Ureter (tissue), 1 donor: ENCODE measurements around the gene GALNT7. TPM values are rescaled to one million over a fixed set of nuclear protein-coding genes. Genes with fewer than 3 reads are reported as not detected.

ENCODE experiments used
- DNase-seq: peaks from one replicate; pipeline ENCODE4 v3.0.0-alpha.2; 2020; ENCODE audit warnings: low spot score
- total RNA-seq: library from RNA; stranded (reverse); gene quantifications from one replicate; pipeline ENCODE4 v1.2.4, GENCODE V29; 2023
- donor health status: DM: yes; HTN: yes; CAD: no.

Gene GALNT7
- total RNA-seq, 1 donor from 2014 or later: 49.7 TPM

- DNase-seq: no peak
These were observed 67.7 kb downstream of the GALNT7 start for GRCh38 chr4:173236301-173236700.

DNA sequence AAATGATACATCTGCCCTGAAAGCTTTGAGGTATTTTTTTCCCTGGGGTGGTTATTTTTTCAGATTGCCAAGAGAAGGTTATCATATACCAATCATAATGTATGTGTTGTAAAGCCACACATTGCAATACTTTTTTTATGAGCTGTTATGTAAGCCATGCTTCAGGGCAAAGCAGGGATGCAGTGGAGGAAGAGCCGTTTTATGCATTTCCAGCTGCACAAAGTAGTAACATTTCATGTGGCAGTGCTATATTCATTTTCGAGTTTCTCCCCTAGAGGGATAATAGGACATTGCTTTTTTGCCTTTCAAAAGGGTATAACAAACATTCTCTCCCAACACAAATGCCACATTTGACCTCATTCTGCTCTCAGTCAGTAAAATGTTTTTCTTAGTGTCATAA, 68.5 kb downstream of the GALNT7 start:
- DNase-seq: no peak

DNA sequence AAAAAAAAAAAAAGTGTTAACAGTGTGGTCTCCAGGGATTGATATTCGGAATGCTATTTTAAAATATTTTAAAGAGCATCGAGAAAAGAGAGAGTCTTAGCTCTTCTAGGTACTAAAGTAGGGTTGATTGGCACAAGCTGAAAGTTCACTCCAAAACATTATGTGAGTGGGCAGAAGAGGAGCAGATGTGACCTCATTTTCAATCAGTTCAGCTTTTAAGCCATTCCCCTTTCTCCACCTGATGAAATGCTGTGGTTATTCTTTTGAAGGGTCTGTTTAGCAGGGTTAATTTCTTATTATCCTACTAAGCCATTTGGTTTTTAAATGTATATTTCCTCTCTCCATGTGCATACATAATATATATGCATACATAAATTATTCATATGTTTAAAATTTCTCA, 69.2 kb downstream of the GALNT7 start:
- DNase-seq: no peak

GRCh38 chr4:173240696-173241095, 72.1 kb downstream of the GALNT7 start:
- no peak for DNase-seq

DNA sequence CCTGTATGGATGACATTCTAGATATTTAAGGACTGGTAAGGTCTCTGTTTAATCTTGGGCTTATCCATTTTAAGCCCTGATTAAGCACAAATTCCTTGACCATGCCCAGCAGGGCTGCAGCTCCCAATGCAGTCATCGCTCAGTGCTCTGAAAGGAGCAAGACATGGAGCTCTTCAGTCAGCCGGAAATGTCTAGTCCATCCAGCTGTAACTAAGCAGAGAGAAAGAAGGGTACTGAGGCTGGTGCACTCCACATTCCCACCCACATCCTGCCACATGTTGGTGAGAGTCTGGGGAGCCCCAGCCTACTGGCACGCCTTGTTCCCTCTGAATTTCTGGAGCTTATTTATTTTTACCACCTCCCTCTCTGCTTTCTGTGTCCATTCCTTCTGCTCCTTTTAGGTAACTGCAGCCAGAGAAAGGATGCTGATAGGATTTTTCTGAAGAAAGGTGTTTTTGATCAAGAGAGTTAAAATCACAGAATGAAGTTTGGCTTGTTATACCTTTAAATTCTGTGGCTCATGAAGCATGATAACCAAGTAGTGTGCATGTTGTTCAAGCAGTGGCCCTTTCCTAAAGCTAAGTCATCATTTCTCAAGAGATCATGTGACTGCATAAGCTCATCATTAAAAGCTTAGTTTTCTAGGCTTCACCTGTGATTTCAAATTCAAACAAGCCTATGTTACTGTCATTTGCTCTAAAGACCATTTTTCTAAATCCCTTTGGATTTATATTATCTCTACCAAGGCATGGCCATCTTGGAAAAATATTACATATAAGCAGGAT, 74.0 kb downstream of the GALNT7 start:
- DNase-seq: no peak

GRCh38 chr4:173243321-173243720, 74.7 kb downstream of the GALNT7 start:
- no peak for DNase-seq

DNA sequence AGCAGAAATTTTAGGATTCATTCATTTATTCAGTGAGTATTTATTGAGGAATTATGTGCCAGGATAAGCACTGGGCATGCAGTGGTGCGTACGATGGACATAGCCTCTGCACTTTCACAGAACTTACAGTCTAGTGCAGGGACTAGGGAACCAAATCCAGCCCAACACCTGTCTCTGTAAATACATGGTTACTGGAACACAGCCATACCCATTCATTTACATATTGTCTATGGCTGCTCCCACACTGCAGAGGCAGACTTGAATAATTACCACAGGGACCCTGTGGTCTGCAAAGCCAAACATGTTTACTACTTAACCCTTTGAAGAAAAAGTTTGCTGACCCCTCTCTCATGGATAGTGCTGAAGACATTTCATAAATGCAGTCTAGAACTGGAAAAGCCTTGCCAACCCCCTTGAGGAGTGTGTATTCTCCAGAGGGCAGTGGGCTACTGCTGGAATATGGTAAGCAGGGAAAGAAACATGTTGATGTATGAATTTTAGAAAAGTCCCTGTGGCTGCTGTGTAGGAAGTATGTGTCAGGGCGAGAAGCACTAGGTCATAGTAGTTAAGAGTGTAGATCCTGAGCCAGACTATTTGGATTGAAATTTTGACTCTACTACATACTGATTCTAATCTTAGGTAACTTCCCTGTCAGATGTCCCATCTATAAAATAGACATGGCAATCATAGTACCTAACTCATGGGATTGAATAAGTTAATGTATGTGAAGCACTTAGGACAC, 75.5 kb downstream of the GALNT7 start:
- DNase-seq: no peak

GRCh38 chr4:173245952-173246351, 77.3 kb downstream of the GALNT7 start:
- no peak for DNase-seq

- DNase-seq: no peak
These were observed 78.1 kb downstream of the GALNT7 start for GRCh38 chr4:173246719-173247118.

DNA sequence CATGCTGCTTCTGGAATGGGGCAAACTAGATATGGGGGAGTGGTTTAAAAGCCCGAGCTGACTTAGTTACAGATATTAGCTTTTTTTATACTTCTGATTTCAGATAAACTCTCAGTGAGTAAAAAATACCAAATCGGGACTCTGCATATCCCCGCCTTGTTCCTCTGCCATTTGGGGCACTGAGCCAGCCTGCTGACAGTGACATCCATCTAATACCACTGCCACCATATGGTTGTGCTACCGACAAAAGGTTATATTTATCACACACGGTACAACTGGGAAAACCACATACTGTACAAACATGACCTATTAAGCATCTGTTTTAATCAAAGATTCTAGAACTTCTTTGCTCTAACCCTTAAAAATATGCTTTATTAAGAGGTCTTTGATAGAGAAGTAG, 78.7 kb downstream of the GALNT7 start:
- no peak for DNase-seq

DNA sequence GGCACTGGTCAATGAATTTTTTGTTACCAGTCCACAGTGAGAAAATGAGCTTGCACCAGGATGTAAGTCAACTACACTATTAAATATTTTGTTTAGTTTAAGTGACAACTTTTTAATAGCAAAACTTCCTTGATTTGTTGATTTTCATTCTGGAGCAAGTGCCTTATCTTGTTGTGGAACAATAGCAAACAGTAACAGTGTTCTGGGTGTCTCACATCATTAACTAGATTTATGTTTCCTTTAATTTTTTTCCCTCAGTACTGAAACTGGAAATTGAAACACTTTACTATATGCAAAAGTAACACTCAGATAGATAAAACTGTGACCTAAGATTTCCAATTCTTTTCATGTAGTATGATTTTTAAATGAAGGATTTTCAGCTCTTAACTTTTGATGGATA, 80.1 kb downstream of the GALNT7 start:
- DNase-seq: no peak

DNA sequence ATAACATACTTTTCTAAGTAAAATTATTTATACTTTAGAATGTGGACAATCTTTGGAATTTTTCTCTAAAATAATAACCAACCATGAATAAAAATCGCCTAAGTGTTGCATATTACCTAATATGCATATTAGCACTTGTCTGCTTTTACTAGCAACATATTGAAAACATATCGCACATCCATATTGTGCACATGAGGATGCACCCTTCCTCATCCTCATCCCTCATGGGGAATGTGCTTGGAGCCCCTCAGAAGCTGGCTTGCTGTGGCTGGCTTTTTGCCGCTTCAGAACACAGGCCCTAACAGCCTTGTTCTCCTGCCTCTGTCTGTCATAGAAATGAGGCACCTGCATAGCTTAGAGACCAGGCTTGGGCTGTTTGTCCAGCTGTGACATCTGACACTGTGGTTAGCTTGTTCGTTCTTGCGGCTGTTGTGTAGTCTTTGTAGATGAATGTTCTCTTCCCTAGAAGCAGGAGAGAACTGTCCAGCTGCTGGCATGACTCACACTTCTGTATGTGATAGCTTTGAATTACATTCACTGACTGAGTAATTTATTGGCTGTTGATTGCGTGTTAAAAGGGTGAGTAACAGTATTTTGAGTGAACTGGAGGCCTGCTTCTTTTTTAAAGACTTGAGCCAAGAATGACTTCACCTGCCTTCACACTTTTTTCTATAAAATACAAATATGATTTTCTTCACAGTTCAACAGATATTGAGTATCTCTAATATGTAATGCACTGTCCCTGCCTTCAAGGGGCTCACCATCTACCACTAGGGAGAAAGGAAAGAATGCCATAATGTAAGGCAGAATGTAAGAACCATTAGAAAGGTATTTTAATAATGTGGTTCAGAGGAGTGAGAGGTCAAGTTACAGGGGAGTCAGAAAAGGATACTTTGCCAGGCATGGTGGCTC, 83.7 kb downstream of the GALNT7 start:
- DNase-seq: no peak

DNA sequence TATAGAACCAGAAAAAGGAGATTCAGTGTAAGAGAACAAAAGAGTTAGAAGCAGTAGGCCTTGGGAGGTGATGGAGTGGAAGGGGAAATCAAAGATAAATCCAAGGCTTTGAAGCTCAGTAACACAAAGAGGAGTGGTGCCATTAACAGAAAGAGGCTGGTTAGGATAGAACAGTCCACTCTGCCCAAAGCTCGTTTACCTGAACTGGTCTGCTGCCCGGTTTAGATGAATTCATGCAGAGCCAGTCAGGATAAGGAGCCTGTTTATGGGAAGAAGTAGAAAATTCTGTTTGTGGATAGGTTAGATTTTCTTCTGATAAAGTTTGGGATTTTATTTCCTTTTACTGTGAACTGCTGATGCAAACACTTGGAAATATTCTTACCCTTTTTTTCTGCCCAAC, 85.0 kb downstream of the GALNT7 start:
- no peak for DNase-seq

DNA sequence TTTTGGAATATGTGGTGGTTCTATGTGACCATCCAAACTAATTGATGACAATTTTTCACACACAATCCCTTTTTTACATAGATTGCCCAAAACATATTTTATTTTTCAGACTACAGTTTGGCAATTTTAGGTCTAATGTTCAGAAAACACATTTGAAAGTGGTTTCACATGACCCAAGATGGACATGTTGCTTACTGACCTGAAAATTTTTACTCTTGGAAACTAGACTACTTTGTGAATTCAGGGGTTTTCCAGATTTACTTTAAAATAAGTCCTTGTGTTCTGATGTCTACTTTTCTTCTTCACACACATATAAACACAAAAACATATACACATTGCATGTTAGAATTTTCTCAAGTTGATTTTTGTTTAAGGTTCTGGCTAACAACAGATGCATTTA, 86.0 kb downstream of the GALNT7 start:
- no peak for DNase-seq

GRCh38 chr4:173256825-173257224, 88.2 kb downstream of the GALNT7 start:
- no peak for DNase-seq

DNA sequence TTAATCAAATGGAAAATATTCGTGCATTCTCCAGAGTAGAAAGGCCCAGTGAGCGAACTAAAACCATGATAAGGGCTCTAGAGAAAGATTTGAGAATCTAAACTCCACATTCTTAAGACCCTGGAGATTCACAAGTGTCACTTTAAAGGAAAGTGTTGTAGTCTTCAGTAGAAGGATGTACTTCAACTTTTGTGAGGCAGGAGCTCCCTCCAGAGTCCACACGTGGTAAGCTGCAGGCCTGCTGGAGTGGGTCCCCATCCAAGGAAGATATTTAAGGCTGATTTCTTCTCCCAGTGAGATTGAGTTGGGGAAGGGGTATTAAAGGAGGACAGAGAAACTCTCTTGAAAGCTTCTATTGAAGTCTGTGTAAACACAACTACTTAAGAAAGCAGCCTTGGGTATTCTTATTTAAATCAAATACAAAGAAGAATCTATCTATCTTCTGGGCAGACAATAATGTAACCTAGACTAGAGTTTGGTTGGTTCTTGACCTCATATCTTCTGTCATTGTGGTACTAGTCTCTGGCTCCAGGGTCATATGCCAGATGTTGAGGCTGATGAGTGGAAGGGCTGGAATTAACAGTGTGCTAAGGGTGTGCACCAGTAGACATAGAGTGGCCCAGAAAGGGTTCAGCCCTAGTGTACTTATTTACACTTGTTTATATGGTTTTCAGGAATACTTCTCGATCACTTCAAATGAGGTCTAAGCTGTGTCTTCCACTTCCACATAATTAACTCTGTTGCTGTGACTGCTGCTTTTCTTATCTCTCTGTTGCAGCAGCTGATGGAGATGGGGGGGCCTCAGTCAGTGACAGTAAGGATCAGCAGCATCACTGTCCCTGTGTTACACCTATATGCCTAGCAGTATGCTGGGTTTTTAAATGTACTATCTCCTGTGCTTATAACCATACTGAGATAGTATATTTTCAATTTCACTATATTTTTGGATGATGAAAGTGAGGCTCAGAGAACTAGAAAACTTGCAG, 89.4 kb downstream of the GALNT7 start:
- DNase-seq: no peak

DNA sequence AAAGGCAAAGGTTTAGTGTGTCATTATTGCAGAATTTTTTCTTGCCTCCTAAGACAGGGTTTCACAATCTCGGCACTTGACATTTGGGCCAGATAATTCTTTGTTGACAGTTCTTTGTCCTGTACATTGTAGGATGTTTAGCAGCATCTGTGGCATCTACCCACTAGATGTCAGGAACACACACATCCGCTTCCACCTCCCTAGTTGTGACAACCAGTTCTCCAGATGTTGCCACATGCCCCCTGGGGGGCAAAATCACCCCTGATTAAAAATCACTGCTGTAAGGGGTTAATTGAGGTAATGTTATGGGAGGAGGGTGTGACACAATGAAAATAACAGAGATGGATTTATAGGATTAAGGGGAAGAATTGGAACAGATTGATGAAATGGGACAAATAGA, 90.3 kb downstream of the GALNT7 start:
- DNase-seq: no peak

DNA sequence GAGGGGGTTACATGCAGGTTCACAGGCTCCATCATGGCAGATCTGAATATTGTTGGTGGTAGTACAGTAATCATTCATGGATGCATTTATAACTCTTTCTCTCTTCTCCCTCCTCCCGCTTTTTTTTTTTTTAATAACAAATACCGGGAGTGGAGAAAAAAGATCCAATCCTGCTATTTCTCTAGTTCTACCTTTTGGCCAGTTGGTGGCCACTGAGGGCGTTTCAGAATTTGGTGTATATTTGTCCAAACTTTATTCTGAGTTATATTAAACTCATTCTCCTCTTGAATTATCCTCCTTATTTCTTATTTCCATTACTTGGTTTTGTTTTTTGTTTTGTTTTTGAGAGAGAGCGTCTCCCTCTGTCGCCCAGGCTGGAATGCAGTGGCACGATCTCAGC, 90.7 kb downstream of the GALNT7 start:
- DNase-seq: no peak

- no peak for DNase-seq
These were observed 92.4 kb downstream of the GALNT7 start for GRCh38 chr4:173261052-173261451.

DNA sequence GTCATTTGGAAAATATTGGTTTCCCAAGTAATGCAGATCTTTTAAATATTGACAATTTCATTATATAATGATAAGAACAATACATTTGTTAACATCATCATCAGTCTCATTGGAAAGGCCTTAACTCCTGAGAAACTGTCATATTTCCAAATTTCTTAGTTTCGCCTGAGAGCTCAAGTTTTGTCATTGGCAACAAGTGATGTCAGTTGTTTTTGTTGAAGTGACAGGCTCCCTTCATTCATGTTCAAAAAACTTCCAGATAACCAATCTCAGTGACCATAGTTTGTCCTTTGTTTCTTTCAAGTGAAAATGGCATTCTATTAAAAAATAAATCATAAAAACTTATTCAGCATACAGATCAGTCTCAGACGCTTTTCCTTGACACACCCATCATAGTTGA, 93.8 kb downstream of the GALNT7 start:
- DNase-seq: no peak

- DNase-seq: no peak
These were observed 95.6 kb downstream of the GALNT7 start for GRCh38 chr4:173264245-173264644.
